DND-41 (cell line): Measurements from ENCODE around the gene NOL11.
A peak's percentile ranks its signal among the peaks of the same experiment; 100 is the strongest.
"Not testable (repeated sequence)": the region's sequence is repeated elsewhere in the genome, so short reads cannot be mapped to it uniquely, and the experiment has no call there.

Source experiments
- ATAC-seq: fragments of 200-7000 bp; cut with Tn5 transposase; 3 replicates; pipeline ENCODE4 v1.9.1; 2021; ENCODE audit warnings: low read depth; ENCODE audit not compliant: insufficient read depth
- DNase-seq: peaks from one replicate; pipeline ENCODE4 v3.0.0-alpha.2; 2020
- H2AFZ ChIP-seq: 2 replicates; pipeline ENCODE4 v1.6.0; 2012; ENCODE audit warnings: low read depth, low read length
- H3K27ac ChIP-seq: 2 replicates; pipeline ENCODE4 v1.5.1; 2012; ENCODE audit warnings: low read length, inconsistent platforms
- H3K27me3 ChIP-seq: fragments of 200-600 bp; sonication (generic); 2 replicates; pipeline ENCODE4 v1.6.0; 2012; ENCODE audit warnings: low read length, mild to moderate bottlenecking, inconsistent platforms; ENCODE audit not compliant: insufficient read depth, poor library complexity
- H3K36me3 ChIP-seq: 2 replicates; pipeline ENCODE4 v1.5.1; 2012; ENCODE audit warnings: low read length, inconsistent platforms; ENCODE audit not compliant: insufficient read depth
- H3K4me1 ChIP-seq: 2 replicates; pipeline ENCODE4 v1.5.1; 2012; ENCODE audit warnings: mild to moderate bottlenecking, low read length; ENCODE audit not compliant: insufficient read depth
- H3K4me2 ChIP-seq: 2 replicates; pipeline ENCODE4 v1.6.0; 2012; ENCODE audit warnings: mild to moderate bottlenecking, moderate library complexity, low read length, inconsistent platforms; ENCODE audit not compliant: insufficient read depth
- H3K4me3 ChIP-seq, 2 experiments: fragments of 200-600 bp in 1 of 2; shearing (Covaris generic) in 1 of 2; 2 replicates each; pipeline ENCODE4 v1.5.1; 2012 to 2016; ENCODE audit warnings: inconsistent platforms in 2 of 2, low read length in 2 of 2, mild to moderate bottlenecking in 2 of 2, low read depth in 1 of 2, moderate library complexity in 1 of 2
- H3K79me2 ChIP-seq: 2 replicates; pipeline ENCODE4 v1.6.0; 2012; ENCODE audit warnings: low read length, inconsistent platforms; ENCODE audit not compliant: insufficient read depth
- H3K9ac ChIP-seq: 2 replicates; pipeline ENCODE4 v1.6.0; 2012; ENCODE audit warnings: low read depth, mild to moderate bottlenecking, inconsistent platforms, low read length, moderate library complexity
- H3K9me3 ChIP-seq: 2 replicates; pipeline ENCODE4 v1.5.1; 2012; ENCODE audit warnings: low read length, moderate library complexity, mild to moderate bottlenecking, inconsistent platforms; ENCODE audit not compliant: insufficient read depth, severe bottlenecking
- H4K20me1 ChIP-seq: 2 replicates; pipeline ENCODE4 v1.6.0; 2012; ENCODE audit warnings: low read length; ENCODE audit not compliant: insufficient read depth
- CTCF ChIP-seq: IDR thresholded peaks from 2 replicates; pipeline ENCODE4 v1.5.1; 2012; ENCODE audit warnings: borderline replicate concordance, low read length, moderate library complexity, mild to moderate bottlenecking; ENCODE audit not compliant: poor library complexity, severe bottlenecking; ENCODE audit errors: extremely low read depth
- EZH2 ChIP-seq: IDR thresholded peaks from 3 replicates; pipeline ENCODE4 v1.6.1; 2012; ENCODE audit warnings: borderline replicate concordance, low read depth, mild to moderate bottlenecking, moderate library complexity, low read length, inconsistent platforms; ENCODE audit not compliant: severe bottlenecking

NOL11 gene

GRCh38 chr17:67751101-67752074 lies 33.7 kb downstream of the NOL11 start:
- no peaks in the 10 kb centered on the region for H4K20me1 ChIP-seq
- no peak overlapping the region for H2AFZ ChIP-seq
- peaks cover 12% of the 10 kb centered on the region for H3K9me3 ChIP-seq
- ATAC-seq (peak; percentile 33; the same call in 1 of the 3 replicates), DNase-seq (no peak)
- peaks cover 50% of the 10 kb centered on the region for H3K36me3 ChIP-seq
- no peaks in the 10 kb centered on the region for H3K27me3 ChIP-seq
- no peaks in the 10 kb centered on the region for H3K4me1 ChIP-seq
- H3K79me2 ChIP-seq = no peaks in the 10 kb centered on the region
- no peak overlapping the region for H3K9ac ChIP-seq
- H3K4me3 ChIP-seq = no peak overlapping the region
- no peak overlapping the region for H3K27ac ChIP-seq
- no peak overlapping the region for H3K4me2 ChIP-seq
- TF ChIP-seq EZH2 = no peak

- H3K4me1 ChIP-seq, H3K79me2 ChIP-seq, H3K27me3 ChIP-seq, ATAC-seq, DNase-seq, H3K27ac ChIP-seq, H2AFZ ChIP-seq, H3K9ac ChIP-seq, H3K4me2 ChIP-seq, H4K20me1 ChIP-seq, H3K4me3 ChIP-seq: not testable (repeated sequence)
- H3K36me3 ChIP-seq = peaks cover 42% of the 10 kb centered on the region
- H3K9me3 ChIP-seq = peaks cover 12% of the 10 kb centered on the region
These were observed 34.4 kb downstream of the NOL11 start for GRCh38 chr17:67752160-67752559.

- Histone ChIP-seq H3K79me2 (no peaks in the 10 kb centered on the region), H4K20me1 (no peaks in the 10 kb centered on the region), H2AFZ (no peak overlapping the region), H3K27me3 (no peaks in the 10 kb centered on the region), H3K36me3 (peaks cover 34% of the 10 kb centered on the region), H3K4me1 (no peaks in the 10 kb centered on the region), H3K9ac (no peak overlapping the region), H3K9me3 (peaks cover 12% of the 10 kb centered on the region), H3K27ac (no peak overlapping the region), H3K4me2 (no peak overlapping the region), H3K4me3 (no peak overlapping the region)
- no peak for TF ChIP-seq EZH2
- no peak for TF ChIP-seq CTCF
- no peak for DNase-seq
- ATAC-seq = no peak
These were observed 35.3 kb downstream of the NOL11 start for GRCh38 chr17:67753026-67753425.

DNA sequence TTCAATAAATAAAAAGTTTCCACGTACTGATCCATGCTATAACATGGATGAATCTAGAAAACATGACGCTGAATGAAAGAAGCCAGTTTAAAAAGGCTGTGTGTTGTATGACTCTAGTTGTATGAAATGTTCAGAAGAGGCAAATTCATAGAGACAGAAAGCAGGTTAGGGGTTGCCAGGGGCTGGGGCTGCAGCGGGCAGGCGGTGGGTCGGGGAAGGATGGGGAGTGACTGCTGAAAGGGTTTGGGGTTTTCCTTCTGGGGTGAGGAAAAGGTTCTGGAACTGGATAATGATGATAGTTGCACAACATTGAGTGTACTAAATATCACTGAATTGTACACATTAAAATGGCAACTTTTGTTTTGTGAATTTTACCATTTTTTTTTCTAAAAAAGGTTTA lies 36.3 kb downstream of the NOL11 start:
- DNase-seq (no peak), ATAC-seq (no peak)
- Histone ChIP-seq H4K20me1 (no peaks in the 10 kb centered on the region), H3K9ac (no peak overlapping the region), H3K27ac (no peak overlapping the region), H3K27me3 (no peaks in the 10 kb centered on the region), H3K9me3 (peaks cover 12% of the 10 kb centered on the region), H3K79me2 (no peaks in the 10 kb centered on the region), H3K4me3 (no peak overlapping the region), H3K4me1 (no peaks in the 10 kb centered on the region), H3K4me2 (no peak overlapping the region), H3K36me3 (peaks cover 24% of the 10 kb centered on the region), H2AFZ (no peak overlapping the region)
- no peak for TF ChIP-seq CTCF
- TF ChIP-seq EZH2 = no peak

- H3K4me3 ChIP-seq, H4K20me1 ChIP-seq, H3K27ac ChIP-seq, H3K4me1 ChIP-seq, H3K9ac ChIP-seq, ATAC-seq, H3K79me2 ChIP-seq, H3K27me3 ChIP-seq, H2AFZ ChIP-seq, H3K4me2 ChIP-seq, DNase-seq: not testable (repeated sequence)
- peaks cover 11% of the 10 kb centered on the region for H3K9me3 ChIP-seq
- H3K36me3 ChIP-seq = peaks cover 18% of the 10 kb centered on the region
These were observed 37.0 kb downstream of the NOL11 start for GRCh38 chr17:67754686-67755085.

DNA sequence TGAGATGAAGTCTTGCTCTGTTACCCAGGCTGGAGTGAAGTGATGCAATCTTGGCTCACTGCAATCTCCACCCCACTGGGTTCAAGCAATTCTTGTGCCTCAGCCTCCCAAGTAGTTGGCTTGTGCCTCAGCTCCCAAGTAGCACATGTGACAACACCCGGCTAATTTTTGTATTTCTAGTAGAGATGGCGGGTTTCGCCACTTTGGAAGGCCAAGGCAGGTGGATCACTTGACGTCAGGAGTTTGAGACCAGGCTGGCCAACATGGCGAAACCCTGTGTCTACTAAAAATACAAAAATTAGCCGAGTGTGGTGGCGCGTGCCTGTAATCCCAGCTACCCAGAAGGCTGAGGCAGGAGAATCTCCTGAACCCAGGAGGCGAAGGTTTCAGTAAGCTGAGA lies 39.0 kb downstream of the NOL11 start:
- not testable (repeated sequence) for H3K4me3 ChIP-seq, ATAC-seq, H3K36me3 ChIP-seq, H3K79me2 ChIP-seq, H4K20me1 ChIP-seq, H2AFZ ChIP-seq, H3K4me1 ChIP-seq, H3K27ac ChIP-seq, H3K4me2 ChIP-seq, H3K9me3 ChIP-seq, DNase-seq, H3K9ac ChIP-seq, H3K27me3 ChIP-seq
